Measurements from ENCODE around the gene SPX.

SPX gene

DNA sequence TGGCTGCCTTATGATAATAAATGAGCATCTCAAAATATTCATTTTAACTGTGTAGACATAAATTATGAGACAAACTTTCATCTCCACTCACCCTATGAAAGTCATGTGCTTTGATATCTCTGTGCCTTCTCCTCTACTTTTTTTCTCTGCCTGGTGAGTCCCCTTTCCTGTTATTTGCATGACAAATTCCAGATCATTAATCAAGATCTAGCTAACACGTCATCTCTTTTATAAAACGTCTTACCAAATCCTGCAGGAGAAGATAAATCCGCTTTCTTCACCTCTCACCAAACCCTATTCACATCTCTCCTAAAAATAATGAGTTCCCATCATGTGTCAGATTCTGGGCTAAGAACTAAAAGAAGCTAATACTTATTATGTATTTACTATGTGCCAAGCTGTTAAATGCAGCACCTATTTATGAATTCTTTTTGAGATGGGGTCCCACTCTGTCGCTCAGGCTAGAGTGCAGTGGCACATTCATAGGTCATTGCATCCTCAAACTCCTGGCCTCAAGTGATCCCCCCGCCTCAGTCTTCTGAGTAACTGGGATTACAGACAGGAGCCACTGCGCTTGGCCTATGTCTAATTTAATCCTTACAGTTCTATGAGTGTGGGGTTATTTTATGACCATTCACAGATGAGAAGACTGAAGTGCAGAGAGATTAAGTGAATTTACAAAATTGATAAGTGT is 26.7 kb downstream of the SPX start:
- TF ChIP-seq, protein P1, sequence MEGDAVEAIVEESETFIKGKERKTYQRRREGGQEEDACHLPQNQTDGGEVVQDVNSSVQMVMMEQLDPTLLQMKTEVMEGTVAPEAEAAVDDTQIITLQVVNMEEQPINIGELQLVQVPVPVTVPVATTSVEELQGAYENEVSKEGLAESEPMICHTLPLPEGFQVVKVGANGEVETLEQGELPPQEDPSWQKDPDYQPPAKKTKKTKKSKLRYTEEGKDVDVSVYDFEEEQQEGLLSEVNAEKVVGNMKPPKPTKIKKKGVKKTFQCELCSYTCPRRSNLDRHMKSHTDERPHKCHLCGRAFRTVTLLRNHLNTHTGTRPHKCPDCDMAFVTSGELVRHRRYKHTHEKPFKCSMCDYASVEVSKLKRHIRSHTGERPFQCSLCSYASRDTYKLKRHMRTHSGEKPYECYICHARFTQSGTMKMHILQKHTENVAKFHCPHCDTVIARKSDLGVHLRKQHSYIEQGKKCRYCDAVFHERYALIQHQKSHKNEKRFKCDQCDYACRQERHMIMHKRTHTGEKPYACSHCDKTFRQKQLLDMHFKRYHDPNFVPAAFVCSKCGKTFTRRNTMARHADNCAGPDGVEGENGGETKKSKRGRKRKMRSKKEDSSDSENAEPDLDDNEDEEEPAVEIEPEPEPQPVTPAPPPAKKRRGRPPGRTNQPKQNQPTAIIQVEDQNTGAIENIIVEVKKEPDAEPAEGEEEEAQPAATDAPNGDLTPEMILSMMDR (IDR thresholded peaks at IDR 0.05; ENCODE audit: extremely low read depth, insufficient read depth, missing control alignments): no peak
- no peak for DNase-seq (ENCODE audit: low spot score)
- in situ Hi-C loops (cut with MboI; ENCODE audit: low pct_unique_long_range_greater_than_20kb, low sequenced_read_pairs, unreplicated experiment): no loop called here

DNA sequence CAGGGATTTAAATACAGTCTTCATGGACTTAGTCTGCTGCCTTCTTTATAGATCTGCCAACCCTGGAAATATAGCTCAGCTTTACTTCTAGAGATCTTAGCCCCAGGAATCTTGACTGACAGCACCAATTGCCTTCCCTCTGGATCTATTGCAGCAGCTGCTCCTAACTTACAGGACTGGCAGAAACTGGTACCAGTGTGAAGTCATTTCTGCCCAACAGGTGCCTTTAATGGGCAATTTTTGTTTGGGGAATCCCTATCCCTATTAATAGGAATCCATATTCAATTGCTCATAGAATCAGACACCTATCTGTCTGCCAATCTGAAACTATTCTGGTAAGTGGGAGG is 27.2 kb downstream of the SPX start:
- TF ChIP-seq, protein P1 (IDR thresholded peaks at IDR 0.05; ENCODE audit: extremely low read depth, insufficient read depth, missing control alignments): no peak
- no peak for DNase-seq (ENCODE audit: low spot score)
- in situ Hi-C loops (cut with MboI; ENCODE audit: low pct_unique_long_range_greater_than_20kb, low sequenced_read_pairs, unreplicated experiment): no loop called here

DNA sequence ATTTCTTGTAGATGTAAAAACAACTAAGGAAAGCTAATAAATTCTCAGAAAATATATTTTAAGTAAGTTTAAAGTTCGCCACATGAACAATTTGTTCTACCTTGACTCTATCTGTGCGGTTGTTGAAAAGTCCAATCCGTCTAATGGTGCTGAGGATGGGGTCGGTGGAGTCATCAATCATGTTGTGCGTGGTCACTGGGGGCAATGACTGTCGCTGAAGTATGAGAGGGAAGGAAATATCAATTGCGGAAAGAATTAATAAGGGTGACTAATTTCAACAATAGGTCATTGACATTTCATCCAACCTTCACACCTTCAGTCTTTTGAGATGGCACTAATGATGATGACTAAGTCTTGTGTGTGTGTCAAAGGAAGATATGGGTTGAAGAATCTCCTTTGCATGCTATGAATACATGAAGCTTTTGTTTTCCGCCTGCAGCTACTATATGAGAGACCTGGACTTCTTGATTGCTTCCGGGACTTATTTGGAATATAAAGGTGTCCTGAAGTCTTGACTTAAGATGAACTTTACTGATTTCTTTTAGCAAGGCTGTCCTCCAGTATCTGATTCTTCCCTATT is 32.1 kb downstream of the SPX start:
- in situ Hi-C loops (cut with MboI; ENCODE audit: low pct_unique_long_range_greater_than_20kb, low sequenced_read_pairs, unreplicated experiment): no loop called here
- no peak for DNase-seq (ENCODE audit: low spot score)
- TF ChIP-seq, protein P1 (IDR thresholded peaks at IDR 0.05; ENCODE audit: extremely low read depth, insufficient read depth, missing control alignments): no peak

DNA sequence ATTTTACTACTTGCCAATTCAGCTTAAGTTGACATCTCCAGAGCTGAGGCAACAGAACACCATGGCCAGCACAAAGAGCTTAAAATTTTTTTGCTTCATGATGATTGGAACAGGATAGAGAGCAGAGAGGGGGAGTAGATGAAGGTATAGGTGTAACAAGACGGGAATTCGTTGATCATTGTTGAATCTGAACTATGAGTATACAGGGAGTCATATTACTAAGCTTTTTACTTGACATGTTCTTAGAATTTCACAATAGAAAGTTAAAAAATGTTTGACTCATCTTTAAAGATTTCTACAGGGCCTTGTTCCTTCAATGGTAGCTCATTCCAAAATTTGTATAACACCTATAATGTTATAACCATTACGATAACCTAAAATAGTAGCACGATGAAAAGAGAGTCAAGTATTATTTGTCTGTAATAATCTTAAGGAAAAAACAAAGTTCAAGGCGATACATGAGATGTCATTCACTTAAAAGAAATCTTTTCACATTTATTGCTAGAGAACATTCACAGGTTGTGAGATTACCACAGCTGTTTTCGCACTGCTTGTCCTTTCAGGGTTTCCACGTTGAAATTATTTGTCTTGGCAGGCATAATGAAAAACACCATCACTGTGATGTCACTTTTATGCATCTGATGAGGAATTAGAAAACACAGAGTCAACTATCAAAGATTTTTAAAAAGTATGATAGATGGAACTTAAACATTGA is 33.9 kb downstream of the SPX start:
- no peak for DNase-seq (ENCODE audit: low spot score)
- in situ Hi-C loops (cut with MboI; ENCODE audit: low pct_unique_long_range_greater_than_20kb, low sequenced_read_pairs, unreplicated experiment): no loop called here
- TF ChIP-seq, protein P1 (IDR thresholded peaks at IDR 0.05; ENCODE audit: extremely low read depth, insufficient read depth, missing control alignments): no peak

DNA sequence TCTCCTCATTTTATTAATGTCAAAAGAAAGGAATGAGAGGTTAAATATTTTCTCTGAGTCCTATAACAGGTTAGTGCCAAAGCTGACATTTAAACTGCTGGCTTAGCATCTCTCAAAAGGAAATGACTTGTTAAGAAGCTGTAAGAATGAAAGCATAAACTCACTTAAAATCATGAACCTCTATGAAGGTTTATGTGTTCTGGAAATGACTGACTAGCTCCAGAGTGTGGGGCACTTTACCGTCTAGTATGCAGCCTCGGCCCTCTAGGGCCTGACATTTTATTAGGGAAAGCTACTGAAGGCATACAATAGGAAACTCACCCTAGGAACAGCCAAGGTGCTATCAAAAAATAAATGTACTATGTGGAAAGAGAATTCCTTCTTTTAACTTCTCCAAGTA is 35.1 kb downstream of the SPX start:
- TF ChIP-seq, protein P1 (IDR thresholded peaks at IDR 0.05; ENCODE audit: extremely low read depth, insufficient read depth, missing control alignments): no peak
- no peak for DNase-seq (ENCODE audit: low spot score)
- in situ Hi-C loops (cut with MboI; ENCODE audit: low pct_unique_long_range_greater_than_20kb, low sequenced_read_pairs, unreplicated experiment): no loop called here

DNA sequence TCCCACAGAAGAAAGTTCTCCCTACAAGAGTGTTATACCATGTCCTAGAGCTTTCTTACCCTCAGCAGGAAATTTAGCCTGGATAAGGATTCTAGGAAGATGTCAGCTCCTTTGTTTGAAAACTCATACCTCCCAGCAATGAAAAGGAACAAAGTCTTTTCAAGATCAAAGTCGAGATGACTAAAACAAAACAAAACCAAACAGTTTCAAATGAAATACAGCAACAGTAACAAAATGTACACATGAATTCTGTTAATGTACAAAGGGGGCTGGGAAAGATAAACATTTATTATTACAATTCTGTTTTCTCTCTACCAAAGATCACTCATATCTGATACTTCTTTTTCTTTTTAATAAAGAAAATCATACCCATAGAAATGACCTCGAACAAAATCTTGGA is 36.8 kb downstream of the SPX start:
- TF ChIP-seq, protein P1 (IDR thresholded peaks at IDR 0.05; ENCODE audit: extremely low read depth, insufficient read depth, missing control alignments): no peak
- no peak for DNase-seq (ENCODE audit: low spot score)
- in situ Hi-C loops (cut with MboI; ENCODE audit: low pct_unique_long_range_greater_than_20kb, low sequenced_read_pairs, unreplicated experiment): no loop called here

All from GM13977 (cell line).